Coronary artery (tissue), 2 donors: ENCODE data around the gene SLC35F3.

Experiments used
- DNase-seq: peaks from one replicate; pipeline ENCODE4 v3.0.0-alpha.2; 2017; ENCODE audit warnings: low spot score
- H3K27ac ChIP-seq, 2 donors: fragments of 200-600 bp; sonication (generic); one replicate each; pipeline ENCODE4 v1.5.1; 2016 to 2019
- H3K4me3 ChIP-seq: fragments of 200-600 bp; sonication (generic); 2 replicates; pipeline ENCODE4 v1.5.1; 2016; ENCODE audit warnings: mild to moderate bottlenecking, moderate library complexity
- TF ChIP-seq, protein P1 (sequence below): fragments of 200-600 bp; sonication (generic); IDR thresholded peaks from one replicate; pipeline ENCODE4 v1.5.1; 2019; ENCODE audit warnings: antibody characterized with exemption

Gene SLC35F3

DNA sequence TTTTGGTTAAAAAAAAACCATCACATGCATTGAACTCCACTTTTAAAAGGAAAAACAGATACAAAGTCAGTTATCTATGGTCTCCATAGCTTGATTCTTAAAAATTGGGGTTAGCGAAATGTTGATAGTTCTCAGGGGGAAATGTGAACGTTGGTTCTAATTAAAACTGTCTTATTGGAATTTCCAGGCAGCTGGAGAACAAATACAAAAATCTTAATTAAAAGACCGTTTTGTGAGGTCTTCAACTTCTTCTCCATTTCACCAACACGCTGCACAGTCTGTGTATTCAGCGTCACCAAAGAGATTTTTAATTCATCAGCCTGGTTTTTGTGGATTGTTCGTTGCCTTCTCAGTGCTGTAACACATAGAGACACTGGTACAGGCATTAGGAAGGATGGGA is 369.5 kb downstream of the SLC35F3 start:
- no peak for DNase-seq
- Histone ChIP-seq H3K27ac (no peak overlapping the region), H3K4me3 (no peak overlapping the region)
- TF ChIP-seq, protein P1, sequence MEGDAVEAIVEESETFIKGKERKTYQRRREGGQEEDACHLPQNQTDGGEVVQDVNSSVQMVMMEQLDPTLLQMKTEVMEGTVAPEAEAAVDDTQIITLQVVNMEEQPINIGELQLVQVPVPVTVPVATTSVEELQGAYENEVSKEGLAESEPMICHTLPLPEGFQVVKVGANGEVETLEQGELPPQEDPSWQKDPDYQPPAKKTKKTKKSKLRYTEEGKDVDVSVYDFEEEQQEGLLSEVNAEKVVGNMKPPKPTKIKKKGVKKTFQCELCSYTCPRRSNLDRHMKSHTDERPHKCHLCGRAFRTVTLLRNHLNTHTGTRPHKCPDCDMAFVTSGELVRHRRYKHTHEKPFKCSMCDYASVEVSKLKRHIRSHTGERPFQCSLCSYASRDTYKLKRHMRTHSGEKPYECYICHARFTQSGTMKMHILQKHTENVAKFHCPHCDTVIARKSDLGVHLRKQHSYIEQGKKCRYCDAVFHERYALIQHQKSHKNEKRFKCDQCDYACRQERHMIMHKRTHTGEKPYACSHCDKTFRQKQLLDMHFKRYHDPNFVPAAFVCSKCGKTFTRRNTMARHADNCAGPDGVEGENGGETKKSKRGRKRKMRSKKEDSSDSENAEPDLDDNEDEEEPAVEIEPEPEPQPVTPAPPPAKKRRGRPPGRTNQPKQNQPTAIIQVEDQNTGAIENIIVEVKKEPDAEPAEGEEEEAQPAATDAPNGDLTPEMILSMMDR: no peak

DNA sequence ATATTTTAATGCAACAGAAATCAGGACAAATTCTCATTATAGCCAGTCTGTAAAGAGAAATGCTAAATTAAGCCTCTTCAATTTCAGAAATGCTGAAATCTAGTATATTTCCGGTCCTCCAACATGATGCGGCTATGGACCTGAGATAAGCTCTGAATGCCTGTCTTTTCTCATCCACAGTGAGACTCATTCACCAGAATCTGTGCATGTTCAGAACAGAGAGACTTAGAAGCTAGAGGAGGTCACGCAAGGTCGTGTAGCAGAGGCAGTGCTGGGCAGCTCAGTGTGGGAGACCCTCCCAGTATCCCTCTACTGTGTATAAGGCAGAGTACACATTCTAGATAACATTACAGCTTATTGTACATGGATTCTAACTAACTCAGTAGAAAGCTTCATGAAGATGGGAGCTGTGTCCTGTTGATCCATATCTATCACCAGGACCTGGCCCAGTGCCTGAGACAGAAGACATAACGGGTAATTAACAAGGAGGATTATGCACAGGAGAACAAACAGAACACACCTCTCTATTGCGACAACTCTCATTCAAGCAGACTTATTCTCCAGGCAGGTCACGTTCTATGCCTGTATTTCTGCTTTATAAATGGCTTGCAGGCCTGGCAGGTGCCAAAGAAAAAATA is 371.8 kb downstream of the SLC35F3 start:
- no peak for DNase-seq
- H3K4me3 ChIP-seq: no peak overlapping the region
- no peak overlapping the region for H3K27ac ChIP-seq
- TF ChIP-seq, protein P1: no peak

DNA sequence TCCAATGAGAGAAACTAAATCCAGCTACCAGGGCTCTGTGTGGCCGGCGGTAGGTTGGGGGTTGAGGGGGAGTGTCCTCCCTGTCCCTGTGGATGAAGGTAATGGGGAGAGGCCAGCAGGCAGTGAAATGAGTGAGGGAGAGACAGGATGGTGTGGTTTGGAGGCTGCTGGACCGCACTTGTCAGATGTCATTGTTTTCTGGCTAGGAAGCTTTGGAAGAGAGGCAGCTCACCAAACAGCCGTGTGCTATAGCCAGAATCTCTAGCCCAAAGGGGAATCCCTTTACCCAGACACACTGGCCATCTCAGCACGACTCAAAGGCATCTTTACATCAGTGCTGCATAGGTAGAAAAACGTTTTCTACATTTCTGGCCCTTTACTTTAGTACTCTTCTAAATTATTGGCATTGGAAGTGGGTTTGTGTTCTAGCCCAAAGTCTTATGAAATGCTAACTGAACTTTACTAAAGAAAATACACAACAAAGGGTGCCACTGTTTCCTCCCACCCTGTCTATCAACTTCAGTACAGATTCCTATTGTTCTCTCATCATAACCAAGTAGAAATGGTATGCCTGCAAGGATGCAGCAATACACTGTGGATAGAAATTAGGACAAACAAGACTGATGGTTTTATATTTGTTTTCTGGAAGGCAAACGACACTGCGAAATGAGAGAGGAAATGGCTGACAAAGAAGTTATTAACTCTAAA is 372.8 kb downstream of the SLC35F3 start:
- TF ChIP-seq, protein P1: no peak
- DNase-seq: no peak
- H3K4me3 ChIP-seq: no peak overlapping the region
- no peak overlapping the region for H3K27ac ChIP-seq

DNA sequence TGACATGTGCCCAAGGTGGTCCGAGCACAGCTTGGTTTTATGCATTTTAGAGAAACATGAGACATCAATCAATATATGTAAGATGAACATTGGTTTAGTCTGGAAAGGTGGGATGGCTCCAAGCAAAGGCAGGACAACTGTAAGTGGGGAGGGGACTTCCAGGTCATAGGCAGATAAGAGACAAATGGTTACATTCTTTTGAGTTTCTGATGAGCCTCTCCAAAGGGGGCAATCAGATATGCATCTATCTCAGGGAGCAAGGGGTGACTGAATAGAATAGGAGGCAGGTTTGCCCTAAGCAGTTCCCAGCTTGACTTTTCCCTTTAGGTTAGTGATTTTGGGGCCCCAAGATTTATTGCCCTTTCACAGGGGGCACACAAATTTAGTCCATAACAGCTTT is 374.5 kb downstream of the SLC35F3 start:
- H3K27ac ChIP-seq: no peak overlapping the region
- DNase-seq: no peak
- no peak overlapping the region for H3K4me3 ChIP-seq
- TF ChIP-seq, protein P1: no peak

DNA sequence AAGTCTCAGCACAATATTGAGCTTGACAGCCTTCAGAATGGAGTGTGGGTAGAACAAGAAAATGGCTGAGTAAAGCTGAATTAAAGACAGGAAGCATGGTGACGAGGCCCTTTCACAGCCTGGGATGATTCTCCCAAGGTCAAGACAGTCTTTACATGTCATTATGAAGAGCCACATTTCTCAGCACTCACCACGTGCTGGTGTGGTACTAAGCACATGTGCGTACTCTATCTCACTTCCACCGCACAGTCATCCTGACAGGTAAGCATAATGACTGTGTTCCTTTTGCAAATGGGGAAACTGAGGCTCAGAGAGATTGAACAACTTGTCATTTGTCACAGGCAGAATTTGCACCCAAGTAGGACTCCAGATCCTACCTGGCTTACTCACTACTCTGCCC is 376.0 kb downstream of the SLC35F3 start:
- TF ChIP-seq, protein P1: no peak
- Histone ChIP-seq H3K27ac (no peak overlapping the region), H3K4me3 (no peak overlapping the region)
- no peak for DNase-seq

DNA sequence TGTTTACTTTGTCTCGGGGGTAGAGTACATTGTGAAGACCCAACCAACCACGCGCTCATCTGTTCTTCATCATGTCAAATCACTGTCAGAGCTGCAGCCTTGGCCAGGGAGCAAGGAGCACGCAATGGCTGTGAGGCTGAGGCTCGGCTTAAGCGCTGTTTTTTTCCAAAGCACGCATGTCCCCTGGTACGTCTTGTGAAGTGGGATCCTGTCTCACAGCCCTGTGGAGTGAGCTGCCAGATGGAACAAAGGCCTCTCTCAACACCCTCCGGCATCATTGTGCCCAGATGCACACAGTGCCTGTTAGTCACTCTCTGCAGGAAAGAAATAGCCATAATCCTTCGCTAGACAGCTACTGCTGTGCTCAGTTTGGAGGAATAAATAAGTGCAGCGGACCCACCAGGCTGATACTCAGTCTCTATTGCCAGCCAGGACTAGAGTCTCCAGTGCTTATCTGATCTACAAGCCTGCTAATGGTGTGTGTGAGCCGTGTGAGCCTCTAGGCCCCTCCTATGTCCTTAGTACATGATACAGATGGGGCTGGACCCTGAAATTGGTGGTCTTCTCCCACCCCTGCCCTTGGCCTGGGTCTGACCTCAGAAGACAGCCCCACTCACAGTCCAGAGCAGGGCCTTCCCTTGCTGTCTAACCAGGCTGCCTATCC is 377.5 kb downstream of the SLC35F3 start:
- no peak overlapping the region for H3K27ac ChIP-seq
- no peak overlapping the region for H3K4me3 ChIP-seq
- TF ChIP-seq, protein P1: no peak
- DNase-seq: no peak
